Measurements from ENCODE around the gene C19orf67. TPM values are rescaled to one million over a fixed set of nuclear protein-coding genes. Genes with fewer than 3 reads are reported as not detected.

Gene C19orf67
- total and polyA plus RNA-seq, 2 of the 13 experiments (the other 11 are each of a cell fraction or from before 2014, with no cell fraction given) = 0.11 to 0.32 TPM

DNA sequence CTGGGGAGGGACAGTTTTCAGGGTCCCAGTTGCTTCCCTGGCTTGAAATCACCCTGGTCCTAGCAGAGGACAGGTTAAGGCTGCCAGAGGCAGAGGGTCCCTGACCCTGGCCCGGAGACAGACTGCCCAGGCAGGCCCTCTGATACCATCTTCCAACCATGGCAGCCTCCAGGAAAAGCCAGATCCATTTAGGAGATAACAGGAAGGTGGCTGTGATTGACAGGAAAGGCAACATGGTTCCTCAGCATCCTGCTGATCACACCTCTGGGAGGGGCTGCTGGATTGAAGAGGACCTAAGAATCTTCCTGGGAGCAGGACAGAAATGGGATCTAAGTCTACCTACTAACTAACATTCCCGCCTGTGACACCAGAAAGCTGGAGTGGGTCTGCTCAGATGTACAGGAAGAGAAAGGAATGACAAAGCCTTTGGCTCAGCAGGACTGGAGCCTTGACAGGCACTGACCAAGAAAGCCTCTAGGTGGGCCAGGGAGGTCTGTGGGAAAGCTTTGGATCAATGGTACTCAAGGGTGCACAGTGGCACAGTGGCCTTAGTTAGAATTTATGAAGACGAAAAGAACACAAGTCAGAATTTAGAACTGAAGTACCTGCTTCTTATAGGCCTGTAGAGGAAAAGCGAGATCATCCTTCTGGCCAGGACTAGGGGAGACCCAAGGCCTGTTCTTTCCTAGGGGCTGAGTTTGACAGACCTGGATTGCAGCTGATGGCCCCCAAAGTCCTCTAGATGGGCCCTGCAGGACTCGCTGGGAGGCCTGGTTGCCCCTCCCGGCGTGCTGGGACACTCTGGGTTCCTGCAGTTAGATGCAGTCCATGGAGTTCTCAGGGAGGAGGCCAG is 34.3 kb upstream of the C19orf67 start:
- ChIA-PET POLR2A (interaction anchor here (2.5 kb wide), 1 partner anchor 17 kb away, joined by 21 read pairs; the partner anchor contains the start of gene ASF1B), CTCF (ENCODE audit: low intra/inter-chr PET ratio, low total read pairs) (no interaction called here)
- Histone ChIP-seq H3K36me3 (replicated peaks in 1 of 2; ENCODE audit: control insufficient read depth in 1 of 2, insufficient read depth in 2 of 2, low read length in 2 of 2) (peaks cover 0 to 4% of the 10 kb centered on the region in 2 experiments; a peak in 2 of 5 replicates), H3K9ac (ENCODE audit: insufficient read depth, low read depth, low read length) (peak overlapping the region; percentile 89; the same call in 1 of the 2 replicates), H3K4me2 (ENCODE audit: low read depth, low read length) (peak overlapping the region; percentile 100), H4K20me1 (ENCODE audit: insufficient read depth, low read length) (no peaks in the 10 kb centered on the region), H3K4me1 (ENCODE audit: insufficient read depth, low read length) (peaks cover 33% of the 10 kb centered on the region), H3K9me3 (ENCODE audit: low read length) (no peaks in the 10 kb centered on the region), H3K79me2 (ENCODE audit: insufficient read depth, low read length) (peaks cover 12% of the 10 kb centered on the region), H3K27ac (ENCODE audit: extremely low read length, insufficient read depth, low read length) (no peak overlapping the region), H2AFZ (ENCODE audit: low read length) (no peak overlapping the region), H3K4me3 (replicated peaks in 1 of 3; ENCODE audit: insufficient read depth in 1 of 3, low read depth in 2 of 3, low read length in 3 of 3) (peak overlapping the region in 1 of 3 experiments; percentile 4; a peak in 1 of 6 replicates), H3K27me3 (ENCODE audit: control insufficient read depth in 1 of 2, insufficient read depth in 2 of 2, low read length in 2 of 2) (no peaks in the 10 kb centered on the region; a peak in 1 of 5 replicates)
- TF ChIP-seq, protein P1, sequence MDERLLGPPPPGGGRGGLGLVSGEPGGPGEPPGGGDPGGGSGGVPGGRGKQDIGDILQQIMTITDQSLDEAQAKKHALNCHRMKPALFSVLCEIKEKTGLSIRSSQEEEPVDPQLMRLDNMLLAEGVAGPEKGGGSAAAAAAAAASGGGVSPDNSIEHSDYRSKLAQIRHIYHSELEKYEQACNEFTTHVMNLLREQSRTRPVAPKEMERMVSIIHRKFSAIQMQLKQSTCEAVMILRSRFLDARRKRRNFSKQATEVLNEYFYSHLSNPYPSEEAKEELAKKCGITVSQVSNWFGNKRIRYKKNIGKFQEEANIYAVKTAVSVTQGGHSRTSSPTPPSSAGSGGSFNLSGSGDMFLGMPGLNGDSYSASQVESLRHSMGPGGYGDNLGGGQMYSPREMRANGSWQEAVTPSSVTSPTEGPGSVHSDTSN (CRISPR knock-in tag; IDR thresholded peaks at IDR 0.05) = peak; percentile 49; the same call in 1 of the 2 replicates
- TF ChIP-seq MLX (CRISPR knock-in tag; IDR thresholded peaks at IDR 0.05) (no peak), MAFK (conservative IDR thresholded peaks at IDR 0.05 in 1 of 2, IDR thresholded peaks at IDR 0.05 in 1 of 2; ENCODE audit: low read length in 2 of 2) (no peak)
- in situ Hi-C loops (cut with HindIII; ENCODE audit: extremely low pct_ligation_motif_present, low pct_unique_long_range_greater_than_20kb) (no loop called here), intact Hi-C loops (cut with micrococcal nuclease; ENCODE audit: unreplicated experiment) (loop anchor here (5.0 kb wide), 1 partner anchor 38 kb away; no protein-coding TSS in a partner anchor)
- DNase-seq (ENCODE audit: low spot score) = no peak
- WGBS (ENCODE audit: low lambda C conversion rate) = 90% methylated on average over 4 of the region's 7 CpGs
- FAIRE-seq = no peak
- BruUV-seq (replicated peaks) = no TSS peak
- no peak for ATAC-seq

- in situ Hi-C loops (cut with HindIII; ENCODE audit: extremely low pct_ligation_motif_present, low pct_unique_long_range_greater_than_20kb) = no loop called here
- POLR2A ChIA-PET = interaction anchor here (1.0 to 2.5 kb wide), 3 partner anchors 9 to 23 kb away, joined by 3 to 21 read pairs (median 3); partner anchors contain the start of gene ASF1B
These were observed 33.6 kb upstream of the C19orf67 start for GRCh38 chr19:14119146-14119545.

More at GRCh38 chr19:14119146-14119545, 33.6 kb upstream of the C19orf67 start:
- Histone ChIP-seq H3K4me1 (ENCODE audit: insufficient read depth, low read length) (peaks cover 41% of the 10 kb centered on the region), H3K36me3 (replicated peaks in 1 of 2; ENCODE audit: control insufficient read depth in 1 of 2, insufficient read depth in 2 of 2, low read length in 2 of 2) (peaks cover 0 to 4% of the 10 kb centered on the region in 2 experiments; a peak in 2 of 5 replicates), H4K20me1 (ENCODE audit: insufficient read depth, low read length) (no peaks in the 10 kb centered on the region), H3K79me2 (ENCODE audit: insufficient read depth, low read length) (peaks cover 12% of the 10 kb centered on the region), H3K4me3 (replicated peaks in 1 of 3; ENCODE audit: insufficient read depth in 1 of 3, low read depth in 2 of 3, low read length in 3 of 3) (peak overlapping the region; percentile 66 to 86 (median 75)), H2AFZ (ENCODE audit: low read length) (no peak overlapping the region), H3K4me2 (ENCODE audit: low read depth, low read length) (peak overlapping the region; percentile 100), H3K9ac (ENCODE audit: insufficient read depth, low read depth, low read length) (peak overlapping the region; percentile 89), H3K27ac (ENCODE audit: extremely low read length, insufficient read depth, low read length) (peak overlapping the region; percentile 96), H3K9me3 (ENCODE audit: low read length) (no peaks in the 10 kb centered on the region), H3K27me3 (ENCODE audit: control insufficient read depth in 1 of 2, insufficient read depth in 2 of 2, low read length in 2 of 2) (no peaks in the 10 kb centered on the region; a peak in 1 of 5 replicates)
- intact Hi-C loops (cut with micrococcal nuclease; ENCODE audit: unreplicated experiment) = loop anchor here (5.0 kb wide), 1 partner anchor 37 kb away; no protein-coding TSS in a partner anchor
- TSS peak; percentile 82 for BruUV-seq (replicated peaks)
- CTCF ChIA-PET (ENCODE audit: low intra/inter-chr PET ratio, low total read pairs) = interaction anchor here (1.7 kb wide), 1 partner anchor 18 kb away, joined by 6 read pairs; the partner anchor contains the start of gene ASF1B
- no peak for DNase-seq (ENCODE audit: low spot score)
- ATAC-seq = no peak
- WGBS (ENCODE audit: low lambda C conversion rate) = 37% methylated on average over 3 of the region's 3 CpGs
- no peak for FAIRE-seq
- TF ChIP-seq PTBP1 (IDR thresholded peaks at IDR 0.05; ENCODE audit: low read depth, low read length, poor library complexity, severe bottlenecking) (no peak), MZF1 (CRISPR knock-in tag; IDR thresholded peaks at IDR 0.05; ENCODE audit: borderline replicate concordance) (no peak), TRIM22 (IDR thresholded peaks at IDR 0.05) (no peak), TRIM24 (CRISPR knock-in tag; IDR thresholded peaks at IDR 0.05) (no peak)
